Medulla oblongata (tissue), 1 donor: ENCODE data around the gene SLC25A21.
"Not testable (repeated sequence)": the region's sequence is repeated elsewhere in the genome, so short reads cannot be mapped to it uniquely, and the experiment has no call there.

Source experiments
- DNase-seq: peaks from one replicate; pipeline ENCODE4 v3.0.0-alpha.2; 2015; ENCODE audit errors: extremely low spot score

SLC25A21 gene

GRCh38 chr14:36988568-36988967, 183.8 kb downstream of the SLC25A21 start:
- DNase-seq = no peak

- no peak for DNase-seq
These were observed 186.0 kb downstream of the SLC25A21 start for GRCh38 chr14:36986407-36986806.

GRCh38 chr14:36981832-36982529, 190.4 kb downstream of the SLC25A21 start:
- no peak for DNase-seq

GRCh38 chr14:36980413-36980812, 192.0 kb downstream of the SLC25A21 start:
- DNase-seq = not testable (repeated sequence)

- no peak for DNase-seq
These were observed 192.5 kb downstream of the SLC25A21 start for GRCh38 chr14:36979863-36980262.

GRCh38 chr14:36976571-36977023, 195.8 kb downstream of the SLC25A21 start:
- no peak for DNase-seq

GRCh38 chr14:36975834-36976233, 196.6 kb downstream of the SLC25A21 start:
- no peak for DNase-seq

GRCh38 chr14:36974985-36975384, 197.4 kb downstream of the SLC25A21 start:
- DNase-seq = no peak

GRCh38 chr14:36973806-36974442, 198.5 kb downstream of the SLC25A21 start:
- DNase-seq = no peak

GRCh38 chr14:36971263-36971855, 201.0 kb downstream of the SLC25A21 start:
- DNase-seq = no peak

- DNase-seq = no peak
These were observed 204.4 kb downstream of the SLC25A21 start for GRCh38 chr14:36967892-36968555.

- DNase-seq = no peak
These were observed 216.4 kb downstream of the SLC25A21 start for GRCh38 chr14:36955967-36956366.

- no peak for DNase-seq
These were observed 217.0 kb downstream of the SLC25A21 start for GRCh38 chr14:36955376-36955775.

- DNase-seq = no peak
These were observed 219.7 kb downstream of the SLC25A21 start for GRCh38 chr14:36952689-36953088.

GRCh38 chr14:36951380-36951911, 221.0 kb downstream of the SLC25A21 start:
- DNase-seq = no peak

- no peak for DNase-seq
These were observed 221.6 kb downstream of the SLC25A21 start for GRCh38 chr14:36950812-36951211.

GRCh38 chr14:36949371-36949770, 223.0 kb downstream of the SLC25A21 start:
- DNase-seq = no peak

- no peak for DNase-seq
These were observed 224.1 kb downstream of the SLC25A21 start for GRCh38 chr14:36948157-36948859.

- no peak for DNase-seq
These were observed 225.0 kb downstream of the SLC25A21 start for GRCh38 chr14:36947362-36947761.

GRCh38 chr14:36946872-36947271, 225.5 kb downstream of the SLC25A21 start:
- no peak for DNase-seq

- DNase-seq = no peak
These were observed 227.9 kb downstream of the SLC25A21 start for GRCh38 chr14:36944307-36945010.
